GM18867 (cell line): ENCODE results near the gene RGS7.
"Not testable (repeated sequence)": the region's sequence is repeated elsewhere in the genome, so short reads cannot be mapped to it uniquely, and the experiment has no call there.

ENCODE experiments used
- ATAC-seq: cut with Tn5 transposase; IDR thresholded peaks from one replicate; pipeline ENCODE4 v1.9.1; 2021; ENCODE audit warnings: mild to moderate bottlenecking, moderate library complexity; ENCODE audit not compliant: unreplicated experiment

RGS7 gene

DNA sequence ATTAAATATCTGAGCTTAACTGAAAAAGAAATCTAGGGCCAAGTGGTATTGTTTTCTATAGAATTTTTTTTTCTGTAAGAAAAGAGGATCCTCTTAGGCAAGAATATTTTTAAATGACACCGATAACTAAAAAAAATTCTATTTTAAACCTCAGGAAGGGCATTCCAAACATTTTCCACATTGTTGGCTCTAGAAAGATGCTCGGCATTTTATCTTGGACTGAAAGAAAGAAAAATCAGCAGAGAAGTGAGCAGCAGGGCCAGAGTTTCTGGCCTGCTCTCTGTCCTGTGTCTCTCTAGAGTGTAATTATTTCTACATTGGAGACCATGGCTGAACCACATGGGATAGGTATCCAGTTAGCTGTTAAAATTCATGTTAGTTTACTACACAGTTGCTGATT is 552.5 kb downstream of the RGS7 start:
- no peak for ATAC-seq

DNA sequence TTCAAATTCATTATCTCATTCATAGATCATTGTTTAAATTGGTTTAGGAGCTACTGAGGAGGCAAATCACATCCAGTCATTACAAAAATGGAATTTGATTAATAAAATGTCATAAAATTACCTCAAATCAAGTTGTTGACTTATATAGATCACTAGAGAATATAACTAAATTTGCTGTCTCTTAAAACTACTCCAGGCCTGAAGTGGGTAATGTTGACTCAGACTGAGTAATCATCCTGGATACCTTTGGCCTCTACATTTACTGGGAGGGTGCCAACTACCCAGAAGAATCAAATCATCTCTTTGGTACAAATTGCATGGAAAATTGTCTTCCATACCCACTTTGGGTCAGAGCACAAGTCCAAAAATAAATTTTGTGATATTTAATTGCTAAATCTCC is 553.9 kb downstream of the RGS7 start:
- no peak for ATAC-seq

DNA sequence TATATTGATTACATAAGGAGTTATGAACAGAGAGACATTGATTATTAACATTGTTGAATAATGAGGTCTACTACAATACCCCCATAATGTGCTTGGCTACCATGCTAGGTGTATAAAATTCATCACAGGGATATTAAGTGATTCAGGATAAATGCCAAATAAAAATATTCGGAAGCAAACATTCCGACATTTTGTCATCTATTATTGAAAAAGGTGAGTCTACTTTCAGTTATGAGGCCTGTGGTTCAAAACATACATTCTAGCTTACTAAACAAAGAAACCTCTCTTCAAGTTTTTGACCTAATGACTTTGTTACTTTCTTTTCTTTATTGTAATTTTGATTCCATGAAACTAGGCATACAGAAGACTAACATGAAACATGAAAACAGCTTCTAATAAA is 554.7 kb downstream of the RGS7 start:
- no peak for ATAC-seq

DNA sequence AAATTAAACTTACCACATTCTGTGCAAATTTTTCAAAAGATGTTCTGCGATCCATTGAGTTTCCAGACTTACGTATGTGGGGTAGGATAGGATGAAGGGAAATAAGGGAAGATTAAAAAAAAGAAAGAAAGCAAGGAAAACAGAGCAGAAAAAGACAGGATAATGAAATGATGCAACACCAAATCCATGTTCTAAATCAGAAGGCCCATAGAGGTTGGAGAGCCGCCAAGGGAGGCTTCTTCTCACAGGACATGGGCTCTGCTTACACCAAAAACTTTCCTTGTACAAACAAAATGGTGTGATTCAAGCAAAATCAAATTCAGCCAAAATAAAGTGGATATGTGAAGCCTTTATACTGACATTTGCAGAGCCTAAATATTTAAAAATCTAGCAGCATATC is 555.6 kb downstream of the RGS7 start:
- ATAC-seq, result no peak

DNA sequence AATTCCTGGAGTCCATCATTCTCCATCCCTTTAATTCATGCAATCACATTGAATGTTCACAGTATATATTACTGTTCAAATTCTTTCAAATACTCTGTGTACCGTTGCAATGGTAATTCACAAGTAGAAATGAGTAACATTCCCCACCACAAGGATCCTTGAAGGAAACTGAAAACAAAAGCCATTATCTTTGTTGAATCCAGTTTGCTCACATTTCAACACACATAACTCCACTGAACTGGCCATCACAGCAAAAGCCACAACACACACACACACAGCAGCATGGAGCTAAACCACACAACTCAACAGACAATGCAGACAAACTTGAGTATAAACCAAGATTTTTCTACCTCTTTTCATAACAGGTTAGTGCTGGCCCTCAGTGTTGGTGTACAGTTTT is 556.7 kb downstream of the RGS7 start:
- ATAC-seq, result no peak

DNA sequence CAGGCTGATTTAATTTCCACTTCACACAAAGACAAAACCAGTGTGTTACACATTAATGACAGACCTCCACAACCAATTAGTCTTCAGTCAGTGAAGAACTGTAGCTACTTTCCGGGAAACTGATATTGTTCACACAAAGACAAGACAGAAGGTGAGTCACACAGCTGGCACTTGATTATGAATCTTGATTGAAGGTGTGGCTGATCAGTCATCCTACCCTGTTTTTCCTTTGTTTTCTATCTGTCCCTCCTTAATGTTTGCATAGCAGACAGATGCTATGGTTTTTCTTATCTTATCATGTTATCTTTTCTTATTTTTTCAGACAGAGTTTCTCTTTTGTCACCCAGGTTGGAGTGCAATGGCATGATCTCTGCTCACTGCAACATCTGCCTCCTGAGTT is 560.0 kb downstream of the RGS7 start:
- ATAC-seq, result no peak

DNA sequence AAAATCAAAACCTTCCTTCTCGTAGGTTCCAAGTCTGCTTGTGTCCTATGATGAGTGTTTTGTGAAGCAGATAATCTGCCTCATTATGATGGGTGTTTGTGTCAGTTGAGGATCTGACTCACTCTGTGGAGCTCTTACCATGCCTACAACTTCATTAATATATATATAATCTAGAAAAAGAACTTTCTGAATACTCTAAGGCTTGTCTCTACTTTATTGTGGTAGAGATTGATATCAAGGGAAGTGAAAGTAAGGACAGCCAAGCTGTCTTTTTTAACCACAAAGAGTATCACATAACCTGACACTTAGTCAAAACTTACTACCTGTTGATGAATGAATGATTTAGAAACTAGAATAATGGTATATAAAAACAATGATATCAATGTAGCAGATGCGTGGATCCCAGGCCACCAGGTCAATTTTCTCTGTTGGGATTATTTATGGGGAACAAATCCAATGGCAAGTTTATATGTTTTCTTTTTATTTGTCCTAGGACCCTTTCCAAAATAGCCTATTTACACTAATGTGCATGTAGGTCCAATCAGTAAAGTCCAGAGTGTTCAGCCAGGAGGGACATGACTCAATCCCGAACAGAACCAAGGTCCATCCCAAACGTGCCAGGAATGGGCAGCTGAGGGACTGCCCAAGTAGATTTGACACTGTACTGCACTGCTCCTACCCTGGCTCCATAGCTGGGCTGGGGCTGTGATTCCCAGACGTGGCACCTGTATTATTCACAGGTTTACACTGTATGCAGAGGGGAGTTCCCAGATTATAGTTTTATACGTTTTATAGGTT is 562.8 kb downstream of the RGS7 start:
- peak; percentile 94 for ATAC-seq

DNA sequence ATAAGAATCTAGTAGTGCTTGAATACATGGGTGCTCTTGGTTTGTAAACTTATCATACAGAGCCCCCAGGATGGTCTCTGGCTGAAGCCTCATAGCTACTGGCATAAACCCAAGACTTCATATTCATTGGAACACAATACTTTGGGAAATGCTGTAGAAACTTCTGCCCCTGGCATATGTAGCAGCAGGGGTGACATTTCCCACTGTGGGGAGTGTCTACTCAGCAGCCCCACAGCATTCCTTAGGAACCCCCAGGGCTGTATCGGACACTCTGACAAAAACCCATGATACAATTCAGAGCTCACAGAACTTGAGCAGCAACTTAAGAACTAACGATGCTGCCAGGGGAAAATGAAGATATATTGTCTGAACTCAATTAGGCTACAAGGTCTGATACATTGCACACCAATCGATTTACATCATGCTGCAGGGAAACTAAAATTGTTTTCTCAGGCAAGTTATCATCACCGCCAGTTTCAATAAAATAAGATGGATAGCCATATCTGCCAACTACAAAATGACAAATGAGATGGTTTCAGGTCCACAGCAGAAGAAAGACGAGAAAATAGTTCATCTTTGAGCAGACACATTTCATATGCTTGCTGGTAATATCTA is 564.0 kb downstream of the RGS7 start:
- ATAC-seq, result no peak

DNA sequence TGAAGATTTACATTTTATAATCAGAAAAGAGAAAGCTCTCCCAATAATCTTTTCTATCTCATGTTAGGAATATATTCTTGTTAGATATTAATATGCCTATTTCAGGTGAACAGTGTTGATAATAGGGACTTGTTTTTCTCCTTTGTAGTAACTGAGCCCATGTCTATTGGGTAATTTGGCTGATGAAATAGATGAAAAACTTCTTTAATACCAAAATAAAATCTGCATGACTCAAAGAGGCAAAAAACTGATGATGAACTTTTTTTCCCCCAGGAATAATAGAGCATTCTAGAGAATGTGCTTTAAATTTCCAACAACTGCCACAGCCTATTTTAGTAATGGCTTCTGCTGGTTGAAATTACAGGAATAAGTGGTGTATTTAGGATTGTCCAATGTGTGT is 566.1 kb downstream of the RGS7 start:
- no peak for ATAC-seq

DNA sequence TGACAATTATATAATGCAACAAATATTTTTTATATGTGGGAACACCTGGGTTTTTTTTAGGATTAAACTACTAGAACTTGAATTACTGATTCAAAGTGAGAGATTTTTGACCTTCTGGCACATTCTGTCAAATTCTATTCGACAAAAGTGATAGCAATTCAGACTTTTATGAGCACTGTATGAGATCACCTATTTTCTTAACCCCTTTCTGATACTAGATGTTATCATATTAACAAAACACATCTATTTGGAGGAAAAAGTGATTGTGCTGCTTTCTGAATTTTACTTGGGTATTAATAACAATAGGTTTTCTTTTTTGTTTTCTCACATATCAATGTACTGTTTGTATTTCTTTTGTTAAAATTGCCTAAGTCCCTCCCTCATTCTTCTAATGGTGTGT is 570.1 kb downstream of the RGS7 start:
- no peak for ATAC-seq

DNA sequence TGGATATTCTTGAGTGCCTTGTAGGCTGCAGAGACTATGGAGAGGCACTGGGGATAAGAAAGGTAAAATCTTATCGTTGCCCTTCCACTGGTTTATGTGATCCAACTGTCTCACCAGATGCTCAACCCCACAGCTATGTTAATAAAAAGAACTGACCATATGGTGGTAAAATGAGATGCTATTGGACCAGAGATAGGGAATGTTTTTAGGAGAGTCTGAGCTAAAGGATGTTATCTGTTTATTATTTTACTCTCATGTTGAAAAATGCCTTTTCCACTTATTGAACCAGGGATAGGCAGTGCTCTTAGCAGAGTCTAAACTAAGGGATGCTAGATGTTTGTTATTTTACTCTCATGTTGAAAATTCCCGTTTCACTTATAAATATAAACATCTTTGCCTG is 572.2 kb downstream of the RGS7 start:
- ATAC-seq, result no peak

DNA sequence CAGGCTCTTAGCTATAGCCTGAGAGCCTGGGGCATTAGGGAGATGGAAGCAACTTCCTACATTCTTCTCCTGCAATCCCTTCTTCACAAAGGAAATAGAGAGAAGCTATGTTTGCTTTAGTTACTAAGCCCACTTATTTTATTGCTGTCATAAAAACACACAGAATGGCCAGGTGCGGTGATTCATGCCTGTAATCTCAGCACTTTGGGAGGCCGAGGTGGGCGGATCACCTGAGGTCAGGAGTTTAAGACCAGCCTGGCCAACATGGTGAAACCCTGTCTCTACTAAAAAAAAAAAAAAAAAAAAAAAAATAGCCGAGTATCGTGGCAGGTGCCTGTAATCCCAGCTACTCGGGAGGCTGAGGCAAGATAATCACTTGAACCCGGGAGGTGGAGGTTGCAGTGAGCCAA is 573.3 kb downstream of the RGS7 start:
- ATAC-seq, result not testable (repeated sequence)

DNA sequence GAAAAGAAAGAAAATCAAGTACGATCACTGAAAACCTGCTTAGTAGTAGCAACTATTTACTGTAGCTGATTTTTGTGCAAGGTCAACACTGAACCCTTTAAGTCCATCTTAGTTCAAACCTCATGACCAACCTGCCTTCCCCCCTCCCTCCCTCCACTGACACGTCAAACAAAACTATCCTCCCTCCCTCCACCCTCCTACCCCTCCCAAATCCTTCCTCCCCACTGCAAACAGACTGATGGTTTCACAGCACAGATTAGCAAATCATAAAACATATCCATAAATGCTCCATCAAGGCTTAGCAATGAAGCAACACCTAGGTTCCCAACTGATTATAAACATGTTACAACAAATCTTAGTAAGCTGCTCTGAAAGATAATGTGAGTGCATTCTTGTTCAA is 580.8 kb downstream of the RGS7 start:
- no peak for ATAC-seq

DNA sequence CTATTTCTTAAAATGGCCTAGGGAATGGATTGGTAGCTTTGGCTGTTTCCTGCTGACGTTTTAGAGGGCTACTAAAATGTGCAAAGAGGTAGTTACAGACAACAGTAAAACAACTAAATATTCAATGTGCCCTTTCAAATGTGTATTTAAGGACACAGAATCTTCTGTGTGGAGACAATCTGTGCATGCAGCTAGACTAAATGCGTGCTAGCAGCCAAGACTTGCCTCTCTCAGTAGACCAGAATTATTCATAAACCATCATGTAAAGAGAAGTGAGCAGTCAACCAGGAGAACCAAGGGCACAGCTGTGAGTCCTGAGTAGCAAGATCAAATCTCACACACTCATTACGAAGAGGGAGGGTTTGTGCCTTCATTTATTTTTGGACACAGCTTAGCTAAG is 584.9 kb downstream of the RGS7 start:
- ATAC-seq, result no peak

DNA sequence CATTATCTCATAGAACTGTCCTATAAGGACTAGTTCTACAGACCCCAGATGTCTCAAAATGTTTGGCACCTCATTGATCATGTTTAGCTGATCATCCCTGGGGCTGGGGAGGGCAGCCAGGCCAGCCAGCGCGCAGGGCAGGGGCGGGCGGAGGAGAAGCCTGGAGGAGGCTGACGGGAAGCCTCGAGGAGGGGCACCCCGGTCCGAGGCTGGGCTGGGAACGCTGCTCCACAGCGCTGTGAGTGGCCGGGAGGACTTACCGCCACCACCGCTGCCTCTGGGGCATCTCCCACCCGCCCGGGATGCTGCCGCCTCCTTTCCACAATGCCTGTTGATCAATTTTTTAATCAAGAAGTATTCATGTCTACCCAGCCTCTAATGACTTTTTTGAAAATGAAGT is 585.6 kb downstream of the RGS7 start:
- ATAC-seq, result no peak

DNA sequence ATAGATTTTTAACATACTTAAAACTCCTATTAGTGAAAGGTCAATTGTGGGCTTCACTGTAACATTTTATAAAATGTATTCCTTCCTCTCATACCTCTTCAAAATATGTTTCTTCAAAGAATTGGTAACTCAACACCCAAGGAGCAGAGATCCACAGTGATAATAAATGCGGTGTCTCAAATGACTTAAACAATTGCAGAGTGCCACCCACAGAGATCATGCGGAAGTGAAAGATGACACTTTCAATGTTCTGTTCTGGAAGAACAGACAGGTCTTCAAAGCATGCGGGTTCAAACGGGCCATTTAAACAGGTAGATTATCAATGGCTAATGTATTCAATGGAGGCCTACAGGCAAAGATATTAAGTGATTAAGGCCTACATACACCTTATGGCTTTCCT is 588.0 kb downstream of the RGS7 start:
- ATAC-seq, result no peak

DNA sequence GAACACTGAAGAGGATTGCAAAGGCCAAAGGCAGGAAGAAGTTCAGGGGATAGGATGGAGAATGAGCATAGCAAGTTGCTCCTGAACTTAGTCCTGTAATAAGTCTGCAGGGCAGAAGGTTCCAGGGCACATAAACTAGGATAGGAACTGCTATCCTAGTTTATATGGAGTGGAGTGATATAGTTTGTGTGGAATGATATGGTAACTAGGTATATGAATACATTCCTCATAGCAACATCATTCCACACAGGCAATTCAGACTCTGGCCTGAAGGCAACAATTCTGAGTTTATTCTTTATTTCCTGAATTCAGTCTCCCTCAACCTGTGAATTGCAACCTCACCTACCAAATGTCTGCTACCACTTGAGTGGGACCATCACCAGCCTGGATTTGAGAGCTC is 590.2 kb downstream of the RGS7 start:
- ATAC-seq, result no peak

DNA sequence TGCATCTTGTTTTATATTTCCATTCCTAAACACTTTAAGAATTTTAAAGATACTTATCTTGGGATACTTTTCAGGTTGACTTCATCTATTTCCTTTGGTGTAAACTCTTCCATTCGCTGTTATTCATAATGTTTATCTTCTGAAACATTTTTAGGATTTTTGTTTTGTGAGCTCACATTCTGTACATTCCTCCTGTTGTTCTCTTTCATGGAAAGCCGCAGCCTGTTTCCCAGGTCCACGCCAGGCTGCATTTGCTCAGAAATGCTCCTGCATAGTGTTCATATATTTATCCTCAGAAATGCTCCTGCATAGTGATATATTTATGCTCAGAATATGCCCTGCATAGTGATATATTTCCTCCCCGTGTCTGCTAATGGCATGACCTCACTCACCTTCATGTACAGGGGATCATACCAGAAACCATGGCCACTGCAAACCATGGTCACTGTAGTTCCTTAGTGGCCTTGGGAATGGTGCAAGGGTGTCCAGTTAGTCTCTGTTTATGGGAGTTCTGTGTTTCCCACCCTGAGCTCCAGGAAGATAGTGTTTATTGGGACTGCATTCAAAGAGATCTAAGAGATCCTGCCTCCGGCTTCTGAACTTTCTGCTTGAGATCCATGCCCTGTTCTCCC is 591.2 kb downstream of the RGS7 start:
- no peak for ATAC-seq

DNA sequence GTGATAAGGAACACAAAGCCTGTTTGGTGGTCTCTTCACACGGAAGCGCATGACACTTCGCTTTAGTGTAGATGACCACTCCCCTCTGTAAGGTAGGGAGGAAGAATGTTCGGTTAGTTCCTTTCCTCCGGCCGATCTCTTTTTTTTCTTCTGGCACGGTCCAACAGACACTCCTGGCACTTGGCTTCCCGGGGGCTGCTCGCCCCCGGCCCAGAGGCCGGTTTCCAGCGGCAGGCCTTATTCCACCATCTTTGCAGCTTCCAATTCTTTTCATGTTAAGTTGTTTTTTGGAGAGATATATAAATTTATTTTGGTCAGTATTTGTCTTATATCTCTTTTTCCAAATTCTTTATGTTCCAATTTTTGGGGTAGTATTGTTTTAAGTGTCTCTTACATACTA is 593.2 kb downstream of the RGS7 start:
- no peak for ATAC-seq

DNA sequence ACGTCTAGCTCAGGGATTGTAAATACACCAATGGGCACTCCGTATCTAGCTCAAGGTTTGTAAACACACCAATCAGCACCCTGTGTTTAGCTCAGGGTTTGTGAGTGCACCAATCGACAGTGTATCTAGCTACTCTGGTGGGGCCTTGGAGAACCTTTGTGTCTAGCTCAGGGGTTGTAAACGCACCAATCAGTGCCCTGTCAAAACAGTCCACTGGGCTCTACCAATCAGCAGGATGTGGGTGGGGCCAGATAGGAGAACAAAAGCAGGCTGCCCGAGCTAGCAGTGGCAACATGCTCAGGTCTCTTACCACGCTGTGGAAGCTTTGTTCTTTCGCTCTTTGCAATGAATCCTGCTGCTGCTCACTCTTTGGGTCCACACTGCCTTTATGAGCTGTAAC is 593.9 kb downstream of the RGS7 start:
- not testable (repeated sequence) for ATAC-seq

DNA sequence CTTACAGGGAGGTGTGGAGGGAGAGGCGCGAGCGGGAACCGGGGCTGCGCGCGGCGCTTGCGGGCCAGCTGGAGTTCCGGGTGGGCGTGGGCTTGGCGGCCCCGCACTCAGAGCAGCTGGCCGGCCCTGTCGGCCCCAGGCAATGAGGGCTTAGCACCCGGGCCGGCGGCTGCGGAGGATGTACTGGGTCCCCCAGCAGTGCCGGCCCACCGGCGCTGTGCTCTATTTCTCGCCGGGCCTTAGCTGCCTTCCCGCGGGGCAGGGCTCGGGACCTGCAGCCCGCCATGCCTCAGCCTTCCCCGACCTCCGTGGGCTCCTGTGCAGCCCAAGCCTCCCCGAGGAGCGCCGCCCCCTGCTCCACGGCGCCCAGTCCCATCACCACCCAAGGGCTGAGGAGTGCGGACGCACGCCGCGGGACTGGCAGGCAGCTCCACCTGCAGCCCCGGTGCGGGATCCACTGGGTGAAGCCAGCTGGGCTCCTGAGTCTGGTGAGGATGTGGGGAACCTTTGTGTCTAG is 594.5 kb downstream of the RGS7 start:
- not testable (repeated sequence) for ATAC-seq

DNA sequence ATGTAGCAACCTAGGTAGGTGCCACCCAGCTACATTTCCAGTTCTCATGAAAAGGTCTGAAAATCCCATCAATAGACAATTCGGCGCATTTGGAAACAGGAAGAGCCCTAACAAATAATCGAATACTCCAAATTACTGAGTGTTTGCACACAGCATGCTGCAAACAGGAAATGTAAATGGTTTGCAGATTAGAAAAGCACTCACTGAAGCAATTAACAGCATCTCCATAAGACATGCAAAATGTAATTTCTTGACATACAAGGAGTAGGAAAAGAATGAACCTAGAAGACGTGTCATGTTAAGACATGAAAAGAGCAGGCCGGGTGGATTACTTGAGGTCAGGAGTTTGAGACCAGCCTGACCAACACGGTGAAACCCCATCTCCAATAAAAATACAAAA is 598.2 kb downstream of the RGS7 start:
- not testable (repeated sequence) for ATAC-seq
